Measurements from ENCODE around the gene FBXW11. TPM values are rescaled to one million over a fixed set of nuclear protein-coding genes. Genes with fewer than 3 reads are reported as not detected.

Gene FBXW11
- total and polyA plus RNA-seq, 2 experiments from 2014 or later, result 59.0 to 98.0 TPM

DNA sequence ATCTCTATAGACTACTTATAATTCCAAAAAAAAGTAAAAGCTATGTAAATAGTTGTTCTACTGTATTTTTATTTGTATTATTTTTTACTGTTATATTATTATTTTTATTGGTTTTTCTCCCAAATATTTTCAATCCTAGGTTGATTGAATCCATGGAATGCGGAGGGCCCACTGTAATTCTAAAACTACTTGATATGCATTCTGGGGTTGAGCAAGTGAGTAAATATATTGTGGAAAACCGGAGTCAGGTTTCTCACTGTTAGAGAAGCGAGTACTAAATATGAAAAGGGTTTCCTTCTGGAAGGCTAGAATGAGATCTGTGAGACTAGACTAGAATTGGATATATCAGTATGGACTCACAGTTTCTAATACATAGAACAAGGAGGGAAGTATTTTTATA lies 66.5 kb downstream of the FBXW11 start:
- Histone ChIP-seq H3K9me3 (ENCODE audit: low read depth) (no peaks in the 10 kb centered on the region), H3K4me3 (no peak overlapping the region), H3K27me3 (no peaks in the 10 kb centered on the region), H3K36me3 (no peaks in the 10 kb centered on the region), H3K27ac (peak overlapping the region; percentile 48), H3K4me1 (ENCODE audit: low read depth) (peaks cover 13% of the 10 kb centered on the region)
- DNase-seq (ENCODE audit: low read depth in 1 of 2, low spot score in 1 of 2), result no peak
- TF ChIP-seq, protein P1, sequence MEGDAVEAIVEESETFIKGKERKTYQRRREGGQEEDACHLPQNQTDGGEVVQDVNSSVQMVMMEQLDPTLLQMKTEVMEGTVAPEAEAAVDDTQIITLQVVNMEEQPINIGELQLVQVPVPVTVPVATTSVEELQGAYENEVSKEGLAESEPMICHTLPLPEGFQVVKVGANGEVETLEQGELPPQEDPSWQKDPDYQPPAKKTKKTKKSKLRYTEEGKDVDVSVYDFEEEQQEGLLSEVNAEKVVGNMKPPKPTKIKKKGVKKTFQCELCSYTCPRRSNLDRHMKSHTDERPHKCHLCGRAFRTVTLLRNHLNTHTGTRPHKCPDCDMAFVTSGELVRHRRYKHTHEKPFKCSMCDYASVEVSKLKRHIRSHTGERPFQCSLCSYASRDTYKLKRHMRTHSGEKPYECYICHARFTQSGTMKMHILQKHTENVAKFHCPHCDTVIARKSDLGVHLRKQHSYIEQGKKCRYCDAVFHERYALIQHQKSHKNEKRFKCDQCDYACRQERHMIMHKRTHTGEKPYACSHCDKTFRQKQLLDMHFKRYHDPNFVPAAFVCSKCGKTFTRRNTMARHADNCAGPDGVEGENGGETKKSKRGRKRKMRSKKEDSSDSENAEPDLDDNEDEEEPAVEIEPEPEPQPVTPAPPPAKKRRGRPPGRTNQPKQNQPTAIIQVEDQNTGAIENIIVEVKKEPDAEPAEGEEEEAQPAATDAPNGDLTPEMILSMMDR (IDR thresholded peaks at IDR 0.05; ENCODE audit: low read depth, low read length), result no peak

DNA sequence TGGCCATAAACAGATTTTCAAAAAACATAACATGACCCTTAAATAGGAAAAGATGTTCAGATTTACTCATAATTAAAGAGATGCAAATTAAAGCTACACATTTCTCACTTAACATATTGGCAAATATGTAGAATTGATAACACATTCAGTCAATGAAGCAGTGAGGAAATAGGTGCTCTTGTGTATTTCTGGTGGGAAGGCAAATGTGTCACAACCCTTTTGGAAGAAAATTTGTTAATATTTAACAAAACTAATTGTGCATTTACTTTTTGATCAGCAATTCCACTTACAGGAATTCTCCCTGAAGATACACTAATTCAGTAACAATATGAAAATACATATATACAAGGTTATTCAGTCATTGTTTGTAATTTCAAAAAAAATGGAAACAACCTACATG lies 68.1 kb downstream of the FBXW11 start:
- Histone ChIP-seq H3K9me3 (ENCODE audit: low read depth) (no peaks in the 10 kb centered on the region), H3K27ac (no peak overlapping the region), H3K4me1 (ENCODE audit: low read depth) (peaks cover 13% of the 10 kb centered on the region), H3K27me3 (no peaks in the 10 kb centered on the region), H3K4me3 (no peak overlapping the region), H3K36me3 (no peaks in the 10 kb centered on the region)
- DNase-seq (ENCODE audit: low read depth in 1 of 2, low spot score in 1 of 2), result no peak
- TF ChIP-seq, protein P1 (IDR thresholded peaks at IDR 0.05; ENCODE audit: low read depth, low read length), result no peak

DNA sequence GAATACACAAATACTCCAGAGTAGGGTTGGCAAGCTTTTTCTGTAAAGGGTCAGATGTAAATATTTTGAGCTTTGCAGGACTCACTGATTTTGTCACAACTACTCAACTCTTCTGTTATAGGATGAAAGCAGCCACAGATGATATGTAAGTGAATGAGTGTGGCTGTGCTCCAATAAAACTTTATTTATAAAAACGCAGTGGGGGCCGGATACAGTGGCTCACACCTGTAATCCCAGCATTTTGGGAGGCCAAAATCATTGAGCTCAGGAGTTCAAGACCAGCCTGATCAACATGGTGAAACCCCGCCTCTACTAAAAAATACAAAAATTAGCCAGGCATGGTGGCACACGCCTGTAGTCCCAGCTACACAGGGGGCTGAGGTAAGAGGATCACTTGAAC lies 69.1 kb downstream of the FBXW11 start:
- TF ChIP-seq, protein P1 (IDR thresholded peaks at IDR 0.05; ENCODE audit: low read depth, low read length), result no peak
- DNase-seq (ENCODE audit: low read depth in 1 of 2, low spot score in 1 of 2), result no peak

DNA sequence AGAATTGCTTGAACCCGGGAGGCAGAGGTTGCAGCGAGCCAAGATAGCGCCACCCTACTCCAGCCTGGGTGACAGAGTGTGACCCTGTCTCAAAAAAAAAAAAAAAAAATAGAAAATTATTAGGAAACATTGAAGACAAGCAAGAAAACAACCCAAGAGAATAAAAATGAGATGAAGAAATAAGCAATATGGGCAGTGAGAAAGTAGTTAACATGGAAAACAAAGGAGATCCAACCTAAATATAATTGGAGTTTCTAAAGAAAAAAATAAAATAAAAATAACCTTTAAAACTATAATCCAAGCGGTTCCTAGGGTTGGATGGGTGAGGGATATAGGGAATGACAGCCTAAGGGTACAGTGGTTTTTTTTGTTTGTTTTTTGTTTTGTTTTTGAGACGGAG lies 71.9 kb downstream of the FBXW11 start:
- no peak for DNase-seq (ENCODE audit: low read depth in 1 of 2, low spot score in 1 of 2)
- Histone ChIP-seq H3K9me3 (ENCODE audit: low read depth) (no peaks in the 10 kb centered on the region), H3K27ac (no peak overlapping the region), H3K4me3 (no peak overlapping the region), H3K4me1 (ENCODE audit: low read depth) (no peaks in the 10 kb centered on the region), H3K27me3 (no peaks in the 10 kb centered on the region), H3K36me3 (no peaks in the 10 kb centered on the region)
- TF ChIP-seq, protein P1 (IDR thresholded peaks at IDR 0.05; ENCODE audit: low read depth, low read length), result no peak

More for the DNA sequence above, 69.1 kb downstream of the FBXW11 start:
- Histone ChIP-seq H3K27ac (no peak overlapping the region), H3K9me3 (ENCODE audit: low read depth) (no peaks in the 10 kb centered on the region), H3K4me1 (ENCODE audit: low read depth) (peaks cover 11% of the 10 kb centered on the region), H3K4me3 (no peak overlapping the region), H3K27me3 (no peaks in the 10 kb centered on the region), H3K36me3 (no peaks in the 10 kb centered on the region)

DNA sequence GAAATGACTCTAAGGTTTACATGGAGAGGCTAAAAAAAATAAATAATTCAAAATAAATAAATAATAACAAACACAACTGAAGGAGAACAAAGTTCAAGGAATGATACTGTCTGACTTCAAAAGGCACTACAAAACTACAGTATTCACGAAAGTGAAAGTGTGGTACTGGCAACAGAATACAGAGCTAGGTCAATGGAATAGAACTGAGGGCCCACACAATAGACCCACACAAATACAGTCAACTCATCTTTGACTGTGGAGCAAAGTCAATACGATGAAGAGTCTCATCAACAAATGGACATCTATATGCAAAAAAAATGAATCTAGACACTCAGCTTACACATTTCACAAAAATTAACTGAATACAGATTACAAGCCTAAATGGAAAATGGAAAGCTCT lies 75.3 kb downstream of the FBXW11 start:
- Histone ChIP-seq H3K4me3 (no peak overlapping the region), H3K9me3 (ENCODE audit: low read depth) (no peaks in the 10 kb centered on the region), H3K27me3 (no peaks in the 10 kb centered on the region), H3K36me3 (no peaks in the 10 kb centered on the region), H3K27ac (no peak overlapping the region), H3K4me1 (ENCODE audit: low read depth) (no peaks in the 10 kb centered on the region)
- DNase-seq (ENCODE audit: low read depth in 1 of 2, low spot score in 1 of 2), result no peak
- TF ChIP-seq, protein P1 (IDR thresholded peaks at IDR 0.05; ENCODE audit: low read depth, low read length), result no peak
